IPS-15b (cell line): ENCODE data around the gene NHEJ1.
A peak's percentile ranks its signal among the peaks of the same experiment; 100 is the strongest.
"Not testable (repeated sequence)": the region's sequence is repeated elsewhere in the genome, so short reads cannot be mapped to it uniquely, and the experiment has no call there.

ENCODE experiments used
- H3K27me3 ChIP-seq: one replicate; pipeline ENCODE4 v1.6.1; 2013; ENCODE audit warnings: low read length; ENCODE audit not compliant: control insufficient read depth, insufficient read depth
- H3K36me3 ChIP-seq: one replicate; pipeline ENCODE4 v1.6.1; 2013; ENCODE audit warnings: low read length; ENCODE audit not compliant: control insufficient read depth, insufficient read depth
- H3K4me1 ChIP-seq: one replicate; pipeline ENCODE4 v1.6.1; 2013; ENCODE audit warnings: mild to moderate bottlenecking, low read length; ENCODE audit not compliant: control insufficient read depth, insufficient read depth
- H3K4me3 ChIP-seq: one replicate; pipeline ENCODE4 v1.5.1; 2013; ENCODE audit warnings: low read depth, low read length
- H3K9ac ChIP-seq: one replicate; pipeline ENCODE4 v1.6.1; 2013; ENCODE audit warnings: low read depth, mild to moderate bottlenecking, low read length
- H3K9me3 ChIP-seq: one replicate; pipeline ENCODE4 v1.6.1; 2013; ENCODE audit warnings: mild to moderate bottlenecking, low read length; ENCODE audit not compliant: control insufficient read depth, insufficient read depth

The NHEJ1 gene

DNA sequence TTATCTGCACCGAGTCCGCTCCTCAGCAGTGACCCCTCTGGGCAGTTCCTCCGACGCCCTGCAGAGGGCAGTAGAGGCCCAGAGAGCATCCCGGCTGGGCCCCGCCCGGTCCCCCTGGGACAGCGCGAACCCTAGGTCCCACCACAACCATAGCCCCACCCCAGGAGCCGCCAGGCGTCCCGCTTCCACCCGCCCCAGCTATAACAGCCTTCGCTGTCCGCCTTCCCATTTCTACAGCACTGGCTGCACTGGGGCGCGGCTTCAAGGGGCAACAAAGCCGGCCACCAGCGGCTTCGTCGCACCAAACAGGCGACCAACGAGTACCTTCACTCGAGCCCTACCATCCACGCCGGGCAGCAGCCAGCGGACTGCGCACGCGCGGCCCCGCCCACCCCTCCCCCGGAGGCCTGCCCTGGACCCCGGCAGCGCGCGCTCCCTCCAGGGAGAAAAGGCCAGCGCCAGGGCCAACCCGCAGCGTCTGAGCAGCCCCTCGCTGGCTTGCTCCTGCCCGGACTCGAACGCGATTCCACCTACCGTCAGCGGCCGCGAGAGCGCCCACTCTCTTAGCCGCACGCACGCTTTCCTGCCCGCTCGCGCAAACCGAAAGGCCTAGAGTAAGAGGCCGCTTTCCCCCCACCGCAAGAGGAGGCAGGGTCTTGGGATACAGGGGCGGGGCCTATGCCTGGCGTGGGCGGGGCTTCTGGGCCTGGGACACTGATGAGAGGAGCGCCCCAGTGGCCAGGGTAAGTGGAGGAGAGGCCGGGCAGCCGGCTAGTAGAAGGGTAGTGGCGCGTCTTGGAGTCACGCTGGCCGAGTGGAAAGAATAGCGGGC lies at the start of gene NHEJ1:
Gene NHEJ1 (minus strand): TSS at position 630 of the 832 bp plus-strand sequence. CDS start 2,453 bp downstream, outside the sequence.
- no peaks in the 10 kb centered on the region for H3K4me1 ChIP-seq
- H3K36me3 ChIP-seq: no peaks in the 10 kb centered on the region
- H3K9ac ChIP-seq: peak within 1 kb of the TSS; percentile 77
- no peaks in the 10 kb centered on the region for H3K9me3 ChIP-seq
- peak within 1 kb of the TSS; percentile 82 for H3K4me3 ChIP-seq
- H3K27me3 ChIP-seq: peaks cover 18% of the 10 kb centered on the region

DNA sequence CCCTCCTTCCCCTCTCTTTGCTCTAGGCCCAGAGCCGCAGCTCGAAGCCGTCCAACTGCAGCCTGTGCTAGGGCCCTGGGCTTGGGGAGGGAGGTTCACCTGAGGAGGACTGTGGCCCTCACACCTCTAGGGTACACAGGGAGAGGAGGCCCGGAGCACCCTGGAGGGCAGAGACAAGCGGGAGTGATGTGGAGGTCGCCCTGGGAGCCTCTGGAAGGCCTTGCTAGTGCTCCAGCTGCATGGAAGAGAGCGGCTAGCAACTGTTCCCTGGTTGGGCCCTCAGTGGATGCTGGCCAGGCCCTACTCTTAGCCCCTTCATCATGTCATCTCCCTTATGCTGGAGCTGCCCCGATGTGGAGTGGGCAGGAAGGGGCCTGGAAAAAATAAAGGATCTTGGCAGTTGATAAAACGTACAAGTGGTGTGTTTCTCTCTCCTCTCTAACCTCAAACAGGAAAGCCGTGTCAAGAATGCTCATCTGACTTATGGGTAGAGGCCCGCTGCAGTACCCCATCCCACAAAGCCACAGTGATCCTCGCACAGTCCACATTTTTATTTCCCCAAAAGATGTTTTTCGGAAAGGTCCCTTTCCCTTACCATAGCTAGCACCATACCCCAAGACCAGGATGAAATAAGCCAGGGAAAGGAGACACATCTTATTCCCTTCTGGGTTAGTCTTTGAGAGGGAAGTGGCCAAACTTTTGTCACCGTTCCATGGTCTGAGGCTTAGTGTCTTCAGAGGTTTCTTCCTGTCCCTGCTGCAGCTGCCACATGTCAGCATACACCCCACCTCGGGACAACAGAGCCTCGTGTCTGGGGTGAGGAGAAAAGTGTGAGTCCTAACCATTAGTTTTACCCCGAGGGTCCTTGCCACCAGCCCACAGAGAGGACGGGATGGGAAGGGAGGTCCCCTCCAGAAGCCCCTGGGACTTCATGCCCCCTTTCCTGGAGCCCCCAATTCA lies 48.9 kb upstream of the NHEJ1 start:
- Histone ChIP-seq H3K9ac (no peak overlapping the region), H3K4me1 (peaks cover 5% of the 10 kb centered on the region), H3K27me3 (no peaks in the 10 kb centered on the region), H3K4me3 (no peak overlapping the region), H3K36me3 (peaks cover 28% of the 10 kb centered on the region), H3K9me3 (no peaks in the 10 kb centered on the region)

DNA sequence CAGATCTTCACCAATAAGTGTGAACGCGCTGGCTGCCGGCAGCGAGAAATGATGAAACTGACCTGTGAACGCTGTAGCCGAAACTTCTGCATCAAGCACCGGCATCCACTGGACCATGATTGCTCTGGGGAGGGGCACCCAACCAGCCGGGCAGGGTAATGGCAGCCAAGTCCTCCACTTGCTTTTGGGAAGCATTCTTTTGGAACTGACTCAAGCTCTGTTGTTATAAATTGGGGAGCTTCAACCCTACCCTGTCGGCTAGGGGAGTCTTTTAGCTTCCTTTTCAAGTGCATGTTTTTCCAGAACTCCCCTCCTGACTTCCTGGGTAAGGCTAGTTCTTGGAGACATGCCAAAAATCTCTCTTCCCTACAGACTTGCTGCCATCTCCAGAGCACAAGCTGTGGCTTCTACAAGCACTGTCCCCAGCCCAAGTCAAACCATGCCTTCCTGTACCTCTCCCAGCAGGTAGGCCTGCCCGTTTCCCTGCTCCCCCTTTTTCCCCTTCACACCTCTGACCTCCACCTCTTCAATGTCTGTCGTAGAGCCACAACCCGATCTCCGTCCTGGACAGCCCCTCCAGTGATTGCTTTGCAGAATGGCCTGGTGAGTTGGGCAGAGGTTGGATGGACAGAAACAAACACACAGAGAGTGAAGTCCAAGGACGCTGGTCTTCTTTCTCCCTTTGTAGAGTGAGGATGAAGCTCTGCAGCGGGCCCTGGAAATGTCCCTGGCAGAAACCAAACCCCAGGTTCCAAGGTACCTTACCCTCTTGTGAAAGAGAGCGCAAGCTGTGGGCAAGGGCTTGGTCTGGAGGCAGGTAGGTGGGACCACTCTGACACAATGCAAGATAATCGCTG lies 47.5 kb upstream of the NHEJ1 start:
- peaks cover 25% of the 10 kb centered on the region for H3K36me3 ChIP-seq
- H3K4me3 ChIP-seq: no peak overlapping the region
- peaks cover 5% of the 10 kb centered on the region for H3K4me1 ChIP-seq
- no peaks in the 10 kb centered on the region for H3K27me3 ChIP-seq
- H3K9ac ChIP-seq: no peak overlapping the region
- H3K9me3 ChIP-seq: no peaks in the 10 kb centered on the region

DNA sequence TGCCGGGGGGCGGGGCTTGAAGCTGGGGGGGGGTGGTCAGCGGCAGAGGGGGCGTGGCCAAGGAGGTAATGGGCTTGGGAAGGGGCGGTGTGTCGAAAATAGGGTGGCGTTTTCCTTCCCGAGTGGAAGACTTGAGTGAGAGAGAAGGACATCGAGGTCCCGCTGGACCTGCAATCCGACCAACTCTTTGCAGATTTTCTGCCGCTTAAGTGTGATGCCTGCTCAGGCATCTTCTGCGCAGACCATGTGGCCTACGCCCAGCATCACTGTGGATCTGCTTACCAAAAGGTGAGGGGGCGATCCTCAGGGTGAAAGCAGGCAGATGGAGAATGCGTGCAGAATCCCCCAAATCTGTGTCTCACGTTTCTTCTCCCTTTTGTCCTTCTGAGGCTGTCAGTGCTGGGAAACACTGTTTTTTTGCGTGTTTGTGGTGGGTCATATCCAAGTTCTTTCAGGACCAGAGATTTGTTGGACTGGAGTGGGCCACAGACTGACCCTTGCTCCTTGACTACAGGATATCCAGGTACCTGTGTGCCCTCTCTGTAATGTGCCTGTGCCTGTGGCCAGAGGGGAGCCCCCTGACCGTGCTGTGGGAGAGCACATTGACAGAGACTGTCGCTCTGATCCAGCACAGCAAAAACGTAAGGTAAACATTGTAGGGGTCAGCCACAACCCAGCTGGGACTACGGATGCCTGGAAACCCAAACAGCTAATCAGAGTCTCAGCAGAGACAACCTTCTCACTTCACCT lies 46.7 kb upstream of the NHEJ1 start:
- H3K4me1 ChIP-seq: peaks cover 5% of the 10 kb centered on the region
- no peaks in the 10 kb centered on the region for H3K27me3 ChIP-seq
- peak overlapping the region; percentile 87 for H3K4me3 ChIP-seq
- peaks cover 24% of the 10 kb centered on the region for H3K36me3 ChIP-seq
- peak overlapping the region; percentile 65 for H3K9ac ChIP-seq
- H3K9me3 ChIP-seq: no peaks in the 10 kb centered on the region

- peak within 1 kb of the TSS; percentile 93 for H3K4me3 ChIP-seq
- H3K4me1 ChIP-seq: peaks cover 5% of the 10 kb centered on the region
- H3K9me3 ChIP-seq: no peaks in the 10 kb centered on the region
- H3K9ac ChIP-seq: peak within 1 kb of the TSS; percentile 85
- H3K36me3 ChIP-seq: peaks cover 20% of the 10 kb centered on the region
- H3K27me3 ChIP-seq: no peaks in the 10 kb centered on the region
Observed at GRCh38 chr2:219206328-219207133, 45.9 kb upstream of the NHEJ1 start, which contains the start of gene ZFAND2B. TSS of gene ZFAND2B (plus strand) at chr2:219206782. CDS start at chr2:219206988, 206 bp downstream.

DNA sequence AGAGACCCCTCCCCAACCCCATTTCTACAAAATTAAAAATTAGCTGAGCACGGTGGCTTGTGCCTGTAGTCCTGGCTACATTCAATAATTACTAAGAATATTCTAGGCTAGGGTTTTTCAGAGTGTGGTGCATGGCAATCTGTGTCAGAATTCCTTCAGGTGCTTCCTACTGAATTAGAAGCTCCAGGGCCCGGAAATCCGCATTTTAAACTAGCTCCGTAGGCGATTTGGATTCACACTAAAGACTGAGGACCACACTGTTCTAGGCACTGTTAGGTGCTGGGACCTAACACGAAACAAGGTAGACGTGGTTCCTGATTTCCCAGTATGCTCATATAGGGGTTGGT lies 45.3 kb upstream of the NHEJ1 start:
- Histone ChIP-seq H3K9ac (peak overlapping the region; percentile 85), H3K4me1 (peaks cover 5% of the 10 kb centered on the region), H3K9me3 (no peaks in the 10 kb centered on the region), H3K4me3 (peak overlapping the region; percentile 93), H3K36me3 (peaks cover 20% of the 10 kb centered on the region), H3K27me3 (no peaks in the 10 kb centered on the region)

DNA sequence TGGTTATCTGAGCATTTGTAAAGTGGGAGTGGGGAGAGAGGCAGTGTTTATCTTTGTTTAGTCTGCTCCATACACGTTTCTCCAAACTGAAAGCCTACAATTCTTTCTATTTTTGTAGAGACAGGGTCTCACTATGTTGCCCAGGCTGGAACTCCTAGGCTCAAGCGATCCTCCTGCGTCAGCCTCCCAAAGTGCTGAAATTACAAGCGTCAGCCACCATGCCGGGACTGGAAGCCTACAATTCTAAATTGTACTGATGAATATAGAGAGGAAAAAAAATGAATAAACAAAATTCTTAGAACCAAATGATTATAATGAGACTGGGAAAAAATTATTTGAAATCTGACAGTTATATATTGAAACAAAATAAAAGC lies 44.5 kb upstream of the NHEJ1 start:
- H3K27me3 ChIP-seq: no peaks in the 10 kb centered on the region
- peaks cover 5% of the 10 kb centered on the region for H3K4me1 ChIP-seq
- H3K36me3 ChIP-seq: peaks cover 12% of the 10 kb centered on the region
- H3K9me3 ChIP-seq: no peaks in the 10 kb centered on the region
- no peak overlapping the region for H3K9ac ChIP-seq
- H3K4me3 ChIP-seq: no peak overlapping the region

DNA sequence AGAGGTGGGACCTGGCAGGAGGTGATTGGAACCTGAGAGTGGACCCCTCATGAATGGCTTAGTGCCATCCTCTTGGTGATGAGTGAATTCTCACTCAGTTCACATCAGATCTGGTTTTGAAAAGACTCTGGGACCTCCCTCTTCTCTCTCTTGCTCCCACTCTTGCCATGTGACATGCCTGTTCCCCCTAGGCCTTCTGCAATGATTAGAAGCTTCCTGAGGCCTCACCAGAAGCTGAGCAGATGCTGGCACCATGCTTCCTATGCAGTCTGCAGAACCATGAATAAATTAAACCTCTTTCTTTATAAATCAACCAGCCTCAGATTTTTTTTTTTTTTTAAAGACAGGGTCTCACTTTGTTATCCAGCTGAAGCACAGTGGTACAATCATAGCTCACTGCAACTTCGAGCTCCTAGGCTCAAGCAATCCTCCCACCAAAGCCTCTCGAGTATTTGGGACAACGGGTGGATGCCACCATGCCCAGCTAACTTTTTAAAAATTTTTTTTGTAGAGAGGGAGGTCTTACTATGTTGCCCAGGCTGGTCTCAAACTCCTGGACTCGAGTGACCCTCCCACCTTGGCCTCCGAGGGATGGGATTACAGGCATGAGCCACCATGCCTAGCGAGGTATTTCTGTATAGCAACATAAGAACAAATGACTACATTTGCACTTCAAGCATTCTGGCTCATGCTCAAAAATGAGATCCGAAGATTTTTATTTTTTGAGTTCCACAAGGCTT lies 44.0 kb upstream of the NHEJ1 start:
- Histone ChIP-seq H3K9ac (no peak overlapping the region), H3K27me3 (no peaks in the 10 kb centered on the region), H3K4me3 (no peak overlapping the region), H3K36me3 (peaks cover 9% of the 10 kb centered on the region), H3K4me1 (peaks cover 5% of the 10 kb centered on the region), H3K9me3 (no peaks in the 10 kb centered on the region)

DNA sequence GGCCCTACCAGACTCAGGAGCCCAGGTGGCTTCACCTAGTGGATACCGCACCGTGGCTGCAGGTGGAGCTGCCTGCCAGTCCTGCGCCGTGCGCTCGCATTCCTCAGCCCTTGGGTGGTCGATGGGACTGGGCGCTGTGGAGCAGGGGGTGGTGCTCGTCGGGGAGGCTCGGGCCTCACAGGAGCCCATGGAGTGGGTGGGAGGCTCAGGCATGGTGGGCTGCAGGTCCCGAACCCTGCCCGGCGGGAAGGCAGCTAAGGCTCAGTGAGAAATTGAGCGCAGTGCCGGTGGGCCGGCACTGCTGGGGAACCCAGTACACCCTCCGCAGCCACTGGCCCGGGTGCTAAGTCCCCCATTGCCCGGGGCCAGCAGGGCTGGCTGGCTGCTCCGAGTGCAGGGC lies 40.7 kb upstream of the NHEJ1 start:
- not testable (repeated sequence) for H3K4me1 ChIP-seq, H3K36me3 ChIP-seq, H3K27me3 ChIP-seq, H3K9ac ChIP-seq, H3K9me3 ChIP-seq, H3K4me3 ChIP-seq
